Lower leg skin (tissue), 3 donors: Measurements from ENCODE around the gene UTP15.

ENCODE experiments used
- POLR2A ChIP-seq, 2 donors: fragments of 450-650 bp; IDR thresholded peaks; one replicate each; pipeline ENCODE4 v1.6.1; 2016 to 2017; ENCODE audit warnings: antibody characterized with exemption in 2 of 2, mild to moderate bottlenecking in 1 of 2, moderate library complexity in 1 of 2
- TF ChIP-seq, protein P1 (sequence below), 3 donors: fragments of 450-650 bp; IDR thresholded peaks; one replicate each; pipeline ENCODE4 v1.5.1; 2016; ENCODE audit warnings: antibody characterized with exemption in 3 of 3, mild to moderate bottlenecking in 3 of 3, moderate library complexity in 2 of 3

DNA sequence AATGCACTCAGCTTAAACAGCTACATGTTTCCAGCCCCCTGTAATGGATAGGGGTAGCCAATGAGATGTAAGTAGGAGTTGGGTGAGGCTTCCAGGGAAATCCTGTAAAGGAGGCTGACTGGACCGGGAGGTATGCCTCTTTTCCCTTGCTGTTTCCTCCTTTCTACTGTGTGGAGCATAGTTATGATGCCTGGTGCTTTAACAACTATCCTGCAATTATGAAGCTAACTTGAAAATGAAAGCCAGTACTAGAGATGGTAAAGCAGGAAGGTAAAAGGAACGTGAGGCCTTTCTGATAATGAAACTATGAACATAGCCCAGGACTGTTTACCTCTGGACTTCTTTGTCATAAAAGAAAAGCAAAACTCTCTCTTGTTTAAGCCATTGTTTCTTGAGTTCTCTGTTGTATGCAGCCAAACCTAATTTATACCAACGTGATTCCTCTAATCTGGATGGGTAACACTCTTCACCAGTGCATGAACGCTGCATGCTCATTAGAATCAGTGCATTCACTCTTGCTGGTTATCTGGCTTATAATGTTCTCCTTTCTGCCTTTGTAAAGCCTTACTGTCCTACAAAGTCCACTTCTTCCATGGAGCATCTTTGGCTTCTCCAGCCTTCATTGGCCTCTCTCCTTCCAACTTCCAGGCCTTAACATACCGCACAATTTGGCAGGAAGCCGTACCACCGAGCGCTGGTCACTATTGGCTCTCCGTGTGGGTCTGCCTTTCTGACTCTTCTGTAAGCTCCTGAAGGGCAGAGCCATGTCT lies 52.2 kb downstream of the UTP15 start:
- TF ChIP-seq, protein P1, sequence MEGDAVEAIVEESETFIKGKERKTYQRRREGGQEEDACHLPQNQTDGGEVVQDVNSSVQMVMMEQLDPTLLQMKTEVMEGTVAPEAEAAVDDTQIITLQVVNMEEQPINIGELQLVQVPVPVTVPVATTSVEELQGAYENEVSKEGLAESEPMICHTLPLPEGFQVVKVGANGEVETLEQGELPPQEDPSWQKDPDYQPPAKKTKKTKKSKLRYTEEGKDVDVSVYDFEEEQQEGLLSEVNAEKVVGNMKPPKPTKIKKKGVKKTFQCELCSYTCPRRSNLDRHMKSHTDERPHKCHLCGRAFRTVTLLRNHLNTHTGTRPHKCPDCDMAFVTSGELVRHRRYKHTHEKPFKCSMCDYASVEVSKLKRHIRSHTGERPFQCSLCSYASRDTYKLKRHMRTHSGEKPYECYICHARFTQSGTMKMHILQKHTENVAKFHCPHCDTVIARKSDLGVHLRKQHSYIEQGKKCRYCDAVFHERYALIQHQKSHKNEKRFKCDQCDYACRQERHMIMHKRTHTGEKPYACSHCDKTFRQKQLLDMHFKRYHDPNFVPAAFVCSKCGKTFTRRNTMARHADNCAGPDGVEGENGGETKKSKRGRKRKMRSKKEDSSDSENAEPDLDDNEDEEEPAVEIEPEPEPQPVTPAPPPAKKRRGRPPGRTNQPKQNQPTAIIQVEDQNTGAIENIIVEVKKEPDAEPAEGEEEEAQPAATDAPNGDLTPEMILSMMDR (IDR thresholded peaks at IDR 0.05) = no peak
- TF ChIP-seq POLR2A (IDR thresholded peaks at IDR 0.05) = no peak
